CD4-positive, alpha-beta memory T cell (primary cell): Measurements from ENCODE around the gene GOPC. TPM values are rescaled to one million over a fixed set of nuclear protein-coding genes. Genes with fewer than 3 reads are reported as not detected.

ENCODE experiments used
- CTCF ChIA-PET: fragments of 350-600 bp; sonication (Branson Sonifier 250); formaldehyde crosslinking; loops from one replicate; lab custom pipeline; 2021; ENCODE audit warnings: inconsistent platforms; ENCODE audit not compliant: partially characterized antibody; lab: Charles Lee
- POLR2A ChIA-PET: fragments of 350-600 bp; sonication (Branson Sonifier 250); formaldehyde crosslinking; loops from one replicate; lab custom pipeline; 2021; ENCODE audit not compliant: partially characterized antibody; lab: Charles Lee
- DNase-seq, 5 donors: peaks; one replicate each; pipeline versions ENCODE4 v3.0.0 to v3.0.0-alpha.2; 2020 to 2022; ENCODE audit warnings: mixed read lengths in 1 of 5
- H3K27ac ChIP-seq: one replicate; pipeline ENCODE4 v1.7.0; 2013; ENCODE audit warnings: low read depth, low read length
- H3K27me3 ChIP-seq: 2 replicates; pipeline ENCODE4 v1.7.0; 2013; ENCODE audit warnings: mild to moderate bottlenecking, low read length, moderate library complexity; ENCODE audit not compliant: insufficient read depth
- H3K36me3 ChIP-seq: 2 replicates; pipeline ENCODE4 v1.7.0; 2013; ENCODE audit warnings: mild to moderate bottlenecking, low read length, moderate library complexity; ENCODE audit not compliant: insufficient read depth
- H3K4me1 ChIP-seq: 2 replicates; pipeline ENCODE4 v1.7.0; 2013; ENCODE audit warnings: mild to moderate bottlenecking, low read length, moderate library complexity; ENCODE audit not compliant: insufficient read depth
- H3K4me3 ChIP-seq, 2 donors: one replicate each; pipeline ENCODE4 v1.7.0; 2013; ENCODE audit warnings: low read length in 2 of 2, mild to moderate bottlenecking in 1 of 2
- H3K9me3 ChIP-seq, 2 donors: one replicate each; pipeline ENCODE4 v1.7.0; 2013; ENCODE audit warnings: low read length in 2 of 2, control low read depth in 1 of 2; ENCODE audit not compliant: control insufficient read depth in 1 of 2
- H3K27ac Mint-ChIP-seq, 7 donors: one replicate each; pipeline ENCODE4 v1.8.0; 2020 to 2021; ENCODE audit warnings: mixed read lengths in 7 of 7, mild to moderate bottlenecking in 6 of 7, inconsistent platforms in 3 of 7, moderate library complexity in 3 of 7
- H3K27me3 Mint-ChIP-seq, 2 donors: one replicate each; pipeline ENCODE4 v1.8.0; 2020 to 2021; ENCODE audit warnings: mixed read lengths in 2 of 2
- H3K36me3 Mint-ChIP-seq, 2 donors: one replicate each; pipeline ENCODE4 v1.8.0; 2020 to 2021; ENCODE audit warnings: mixed read lengths in 2 of 2, inconsistent platforms in 1 of 2, mild to moderate bottlenecking in 1 of 2
- H3K4me1 Mint-ChIP-seq, 4 donors: one replicate each; pipeline ENCODE4 v1.8.0; 2020 to 2021; ENCODE audit warnings: mixed read lengths in 4 of 4, mild to moderate bottlenecking in 1 of 4
- H3K4me3 Mint-ChIP-seq, 8 donors: one replicate each; pipeline ENCODE4 v1.8.0; 2020 to 2021; ENCODE audit warnings: mixed read lengths in 8 of 8, mild to moderate bottlenecking in 7 of 8, moderate library complexity in 6 of 8, inconsistent platforms in 3 of 8
- H3K9me3 Mint-ChIP-seq, 8 donors: one replicate each; pipeline ENCODE4 v1.8.0; 2020 to 2021; ENCODE audit warnings: mixed read lengths in 8 of 8, mild to moderate bottlenecking in 5 of 8, inconsistent platforms in 3 of 8, moderate library complexity in 1 of 8
- intact Hi-C: fragments of 100-400 bp; cut with micrococcal nuclease; formaldehyde crosslinking; loops from one replicate; pipeline ENCODE4 v1.15.1; 2023
- polyA plus RNA-seq, 2 donors: library from polyadenylated mRNA; unstranded; fragments of 300-500 nt; fragmentation: Illumina TruSeq; gene quantifications; one replicate each; pipeline ENCODE4 v1.2.3, GENCODE V29; 2021
- total RNA-seq, 2 experiments: library from RNA; stranded (reverse); gene quantifications; one replicate each; pipeline ENCODE4 v1.2.3, GENCODE V29; 2021

GOPC gene
- total and polyA plus RNA-seq, 4 experiments from 2014 or later, result 14.6 to 37.8 (median 26.6) TPM

DNA sequence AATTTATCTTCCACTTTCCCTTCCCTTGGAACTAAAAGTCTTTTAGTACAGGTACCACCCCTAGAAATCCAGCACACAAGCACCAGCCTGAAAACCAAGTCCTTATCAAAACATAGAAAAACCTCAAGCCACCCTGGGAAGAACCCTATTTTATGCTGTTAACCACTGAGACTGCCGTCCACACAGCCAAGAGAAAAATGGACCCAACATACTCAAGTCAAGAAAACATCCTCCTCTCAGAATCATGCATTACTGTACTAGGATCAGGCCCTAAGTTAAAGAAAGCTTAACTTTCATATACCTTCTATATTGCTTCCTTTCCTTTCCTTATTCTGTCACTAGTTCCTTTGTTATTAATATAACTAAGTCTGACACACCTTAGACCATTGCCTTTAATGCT, 16.9 kb upstream of the GOPC start:
- CTCF ChIA-PET, result interaction anchor here (1.0 kb wide), 1 partner anchor 12 kb away, joined by 6 read pairs; no protein-coding TSS in a partner anchor
- H3K4me3 Mint-ChIP-seq, result no peak overlapping the region
- H3K36me3 ChIP-seq, result no peaks in the 10 kb centered on the region
- H3K4me1 Mint-ChIP-seq, result peaks cover 4 to 29% (median 13%) of the 10 kb centered on the region in 4 donors
- H3K27ac ChIP-seq, result no peak overlapping the region
- intact Hi-C loops, result no loop called here
- no peak overlapping the region for H3K4me3 ChIP-seq
- H3K4me1 ChIP-seq, result peaks cover 5% of the 10 kb centered on the region
- peaks cover 0 to 3% of the 10 kb centered on the region in 2 donors for H3K27me3 Mint-ChIP-seq
- H3K27me3 ChIP-seq, result no peaks in the 10 kb centered on the region
- DNase-seq, result no peak
- H3K36me3 Mint-ChIP-seq, result no peaks in the 10 kb centered on the region
- H3K9me3 ChIP-seq, result no peaks in the 10 kb centered on the region
- peaks cover 0 to 3% (median 0%) of the 10 kb centered on the region in 8 donors for H3K9me3 Mint-ChIP-seq
- peak overlapping the region in 1 of 7 donors; percentile 33 for H3K27ac Mint-ChIP-seq
- POLR2A ChIA-PET, result no interaction called here

DNA sequence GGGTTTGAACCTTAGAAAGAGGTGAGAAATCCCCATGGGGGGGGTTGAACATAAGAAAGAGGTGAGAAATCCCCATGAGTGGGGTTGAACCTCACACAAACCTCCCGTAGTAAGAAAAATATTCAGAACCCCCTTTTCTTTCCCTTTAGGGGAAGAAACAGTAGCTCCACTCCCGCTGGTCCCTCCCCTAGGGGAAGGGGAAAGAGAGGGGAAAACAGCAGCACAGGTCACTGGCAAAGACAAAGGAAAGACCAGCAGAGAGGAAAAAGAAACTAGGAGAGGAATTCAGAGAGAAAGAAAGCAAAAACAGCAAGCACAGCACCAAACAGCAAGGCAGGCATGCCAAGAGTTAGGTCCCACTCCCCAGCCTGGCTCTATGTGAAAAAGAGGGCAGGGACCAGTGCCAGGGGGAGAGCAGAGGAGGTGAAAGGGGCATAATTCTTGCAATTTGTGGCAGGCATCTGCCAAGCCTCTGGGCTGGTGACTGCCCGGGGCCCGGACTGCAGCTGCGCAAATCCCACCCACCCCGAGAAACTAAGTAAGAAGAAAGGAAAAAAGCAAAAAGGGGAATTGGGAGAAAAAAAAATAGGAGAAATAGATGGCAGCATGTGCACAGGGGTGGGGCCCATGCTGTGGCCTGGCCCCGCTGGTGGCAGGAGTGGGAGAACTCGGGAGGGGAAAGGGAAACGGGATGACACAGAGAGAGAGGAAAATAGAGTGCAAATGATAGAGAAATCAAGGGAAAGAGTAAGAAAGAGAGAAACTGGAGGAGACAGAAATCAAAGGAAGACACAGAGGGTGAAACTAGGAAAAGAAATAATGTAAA, 15.1 kb upstream of the GOPC start:
- peak overlapping the region in 3 of 8 donors; percentile 2 to 12 (median 5) for H3K4me3 Mint-ChIP-seq
- intact Hi-C loops, result no loop called here
- no peaks in the 10 kb centered on the region for H3K36me3 Mint-ChIP-seq
- POLR2A ChIA-PET, result no interaction called here
- Histone ChIP-seq H3K9me3 (no peaks in the 10 kb centered on the region), H3K4me3 (no peak overlapping the region), H3K27ac (no peak overlapping the region), H3K36me3 (no peaks in the 10 kb centered on the region), H3K27me3 (no peaks in the 10 kb centered on the region), H3K4me1 (peaks cover 15% of the 10 kb centered on the region)
- H3K27me3 Mint-ChIP-seq, result peaks cover 0 to 1% of the 10 kb centered on the region in 2 donors
- H3K4me1 Mint-ChIP-seq, result peaks cover 8 to 40% (median 21%) of the 10 kb centered on the region in 4 donors
- no peak for DNase-seq
- CTCF ChIA-PET, result no interaction called here
- peaks cover 0 to 2% (median 0%) of the 10 kb centered on the region in 8 donors for H3K9me3 Mint-ChIP-seq
- peak overlapping the region; percentile 68 to 97 (median 83) for H3K27ac Mint-ChIP-seq

DNA sequence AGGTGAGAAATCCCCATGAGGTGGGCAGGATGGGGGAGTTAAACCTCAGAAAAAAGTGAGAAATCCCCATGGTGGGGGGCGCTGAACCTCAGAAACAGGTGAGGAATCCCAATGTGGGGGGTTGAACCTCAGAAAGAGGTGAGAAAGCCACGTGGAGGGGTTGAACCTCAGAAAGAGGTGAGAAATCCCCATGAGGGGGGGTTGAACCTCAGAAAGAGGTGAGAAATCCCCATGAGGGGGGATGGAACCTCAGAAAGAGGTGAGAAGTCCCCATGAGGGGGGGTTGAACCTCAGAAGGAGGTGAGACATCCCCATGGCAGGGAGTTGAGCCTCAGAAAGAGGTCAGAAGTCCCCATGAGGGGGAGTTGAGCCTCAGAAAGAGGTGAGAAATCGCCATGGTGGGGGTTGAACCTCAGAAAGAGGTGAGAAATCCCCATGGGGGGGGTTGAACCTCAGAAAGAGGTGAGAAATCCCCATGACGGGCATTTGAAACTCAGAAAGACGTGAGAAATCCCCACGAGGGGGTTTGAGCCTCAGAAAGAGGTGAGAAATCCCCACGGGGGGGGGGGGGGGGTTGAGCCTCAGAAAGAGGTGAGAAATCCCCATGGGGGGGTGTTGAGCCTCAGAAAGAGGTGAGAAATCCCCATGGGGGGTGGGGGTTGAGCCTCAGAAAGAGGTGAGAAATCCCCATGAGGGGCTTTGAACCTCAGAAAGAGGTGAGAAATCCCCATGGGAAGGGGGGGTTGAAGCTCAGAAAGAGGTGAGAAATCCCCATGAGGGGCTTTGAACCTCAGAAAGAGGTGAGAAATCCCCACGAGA, 14.3 kb upstream of the GOPC start:
- peak overlapping the region in 1 of 8 donors; percentile 21 for H3K4me3 Mint-ChIP-seq
- intact Hi-C loops, result no loop called here
- peak overlapping the region in 5 of 7 donors; percentile 11 to 97 (median 89) for H3K27ac Mint-ChIP-seq
- no peaks in the 10 kb centered on the region for H3K27me3 ChIP-seq
- H3K36me3 ChIP-seq, result no peaks in the 10 kb centered on the region
- H3K27ac ChIP-seq, result no peak overlapping the region
- peaks cover 0 to 2% (median 0%) of the 10 kb centered on the region in 8 donors for H3K9me3 Mint-ChIP-seq
- DNase-seq, result peak; percentile 31 to 70 (median 39)
- H3K36me3 Mint-ChIP-seq, result no peaks in the 10 kb centered on the region
- peaks cover 15% of the 10 kb centered on the region for H3K4me1 ChIP-seq
- ChIA-PET CTCF (no interaction called here), POLR2A (no interaction called here)
- H3K4me1 Mint-ChIP-seq, result peaks cover 8 to 40% (median 21%) of the 10 kb centered on the region in 4 donors
- no peaks in the 10 kb centered on the region for H3K9me3 ChIP-seq
- H3K27me3 Mint-ChIP-seq, result peaks cover 3 to 4% of the 10 kb centered on the region in 2 donors
- no peak overlapping the region for H3K4me3 ChIP-seq

DNA sequence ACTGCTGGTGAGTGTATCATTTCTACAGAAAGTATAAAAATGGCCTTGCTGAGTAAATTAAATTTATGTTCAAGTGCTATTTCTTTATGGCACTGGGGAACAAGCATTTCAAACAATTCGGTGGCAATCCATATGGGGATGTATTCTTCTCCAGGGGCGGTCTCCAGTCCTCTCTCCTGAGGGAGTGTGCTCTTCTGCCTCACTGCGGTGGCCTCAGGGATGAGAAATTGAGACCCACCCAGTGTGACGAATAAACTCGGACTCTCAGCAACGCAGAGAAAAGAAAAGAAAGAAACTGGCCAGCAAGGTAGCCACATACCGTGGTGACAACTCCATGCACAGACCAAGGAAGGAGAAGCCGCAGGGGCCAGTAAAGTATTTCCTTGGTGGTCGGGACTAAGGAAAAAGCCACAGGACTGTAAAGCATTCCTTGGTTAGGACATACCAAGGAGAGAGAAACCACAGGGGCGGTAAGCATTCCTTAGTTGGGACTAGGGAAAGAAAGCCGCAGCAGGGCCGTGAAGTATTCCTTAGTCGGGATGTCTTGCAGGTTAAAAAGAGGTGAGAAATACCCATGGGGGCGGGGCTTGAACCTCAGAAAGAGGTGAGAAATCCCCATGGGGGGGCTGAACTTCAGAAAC, 13.6 kb upstream of the GOPC start:
- Mint-ChIP-seq H3K4me3 (peak overlapping the region in 2 of 8 donors; percentile 21 to 48), H3K9me3 (peaks cover 0 to 2% (median 0%) of the 10 kb centered on the region in 8 donors), H3K27ac (peak overlapping the region in 5 of 7 donors; percentile 51 to 89 (median 84)), H3K4me1 (peaks cover 8 to 40% (median 21%) of the 10 kb centered on the region in 4 donors), H3K27me3 (peaks cover 3 to 4% of the 10 kb centered on the region in 2 donors), H3K36me3 (no peaks in the 10 kb centered on the region)
- Histone ChIP-seq H3K27me3 (no peaks in the 10 kb centered on the region), H3K36me3 (no peaks in the 10 kb centered on the region), H3K4me3 (no peak overlapping the region), H3K9me3 (no peaks in the 10 kb centered on the region), H3K4me1 (peaks cover 15% of the 10 kb centered on the region), H3K27ac (no peak overlapping the region)
- no peak for DNase-seq
- ChIA-PET CTCF (interaction anchor here (3.2 kb wide), 1 partner anchor 11 kb away, joined by 11 read pairs; no protein-coding TSS in a partner anchor), POLR2A (no interaction called here)
- intact Hi-C loops, result no loop called here

DNA sequence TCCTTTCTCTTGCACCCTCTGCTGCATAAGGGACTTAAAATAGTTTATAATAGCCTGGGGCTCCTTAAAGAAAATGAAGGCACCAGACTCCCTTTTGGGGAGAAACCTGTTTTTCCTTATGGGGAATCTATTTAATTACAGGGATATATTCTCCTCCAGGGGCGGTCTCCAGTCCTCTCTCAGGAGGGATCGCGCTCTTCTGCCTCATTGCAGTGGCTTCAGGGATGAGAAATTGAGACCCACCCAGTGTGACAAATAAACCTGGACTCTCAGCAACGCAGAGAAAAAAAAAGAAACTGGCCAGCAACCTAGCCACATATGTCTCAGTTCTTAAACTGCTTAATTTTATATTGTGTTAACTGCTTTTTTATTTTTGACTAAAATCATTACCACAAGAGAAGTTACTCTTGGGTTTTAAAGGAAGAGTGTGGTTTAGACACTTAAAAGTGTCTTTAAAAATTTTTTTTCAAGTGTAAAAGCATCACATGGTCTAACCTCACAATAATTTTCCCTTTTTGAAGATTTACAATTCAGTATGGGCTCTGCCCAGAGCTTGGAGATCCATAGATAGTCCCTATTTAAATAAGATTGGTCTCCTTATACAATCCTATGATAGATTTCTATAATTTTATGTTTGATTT, 11.7 kb upstream of the GOPC start:
- Mint-ChIP-seq H3K9me3 (peaks cover 0 to 2% (median 0%) of the 10 kb centered on the region in 8 donors), H3K36me3 (no peaks in the 10 kb centered on the region), H3K4me3 (peak overlapping the region in 5 of 8 donors; percentile 17 to 43 (median 36)), H3K27me3 (peaks cover 3 to 10% of the 10 kb centered on the region in 2 donors), H3K27ac (no peak overlapping the region), H3K4me1 (peaks cover 8 to 37% (median 21%) of the 10 kb centered on the region in 4 donors)
- H3K9me3 ChIP-seq, result no peaks in the 10 kb centered on the region
- ChIA-PET CTCF (interaction anchor here (3.2 kb wide), 1 partner anchor 9 kb away, joined by 11 read pairs; no protein-coding TSS in a partner anchor), POLR2A (interaction anchor here (0.8 kb wide), 1 partner anchor 64 kb away, joined by 3 read pairs; no protein-coding TSS in a partner anchor)
- H3K27ac ChIP-seq, result no peak overlapping the region
- H3K4me3 ChIP-seq, result no peak overlapping the region
- peak in 1 of 5 donors; percentile 13 for DNase-seq
- peaks cover 15% of the 10 kb centered on the region for H3K4me1 ChIP-seq
- no peaks in the 10 kb centered on the region for H3K36me3 ChIP-seq
- H3K27me3 ChIP-seq, result peaks cover 4% of the 10 kb centered on the region
- intact Hi-C loops, result no loop called here

DNA sequence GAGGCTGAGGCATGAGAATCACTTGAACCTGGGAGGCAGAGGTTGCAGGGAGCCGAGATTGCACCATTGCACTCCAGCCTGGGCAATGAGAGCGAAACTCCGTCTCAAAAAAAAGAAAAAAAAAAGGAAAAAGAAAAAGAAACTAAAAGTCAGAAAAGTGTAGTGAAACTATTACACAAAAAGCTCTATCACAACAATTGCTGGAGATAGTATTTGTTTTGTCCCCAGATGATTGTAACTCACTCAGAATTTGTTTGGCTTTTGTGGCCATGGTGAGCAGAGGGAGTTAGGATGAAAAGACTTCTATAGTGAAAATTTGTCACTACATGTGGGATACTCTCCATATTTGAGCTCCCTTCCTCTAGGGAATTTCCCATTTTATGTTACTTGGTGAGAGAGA, 5.2 kb upstream of the GOPC start:
- CTCF ChIA-PET, result interaction anchor here (0.7 to 2.0 kb wide), 7 partner anchors 11 to 264 kb away, joined by 3 to 13 read pairs (median 4); no protein-coding TSS in a partner anchor
- Histone ChIP-seq H3K9me3 (no peaks in the 10 kb centered on the region), H3K4me3 (no peak overlapping the region), H3K27me3 (peaks cover 4% of the 10 kb centered on the region), H3K4me1 (peaks cover 6% of the 10 kb centered on the region), H3K27ac (no peak overlapping the region), H3K36me3 (no peaks in the 10 kb centered on the region)
- Mint-ChIP-seq H3K4me3 (no peak overlapping the region), H3K9me3 (no peaks in the 10 kb centered on the region), H3K27me3 (peaks cover 12 to 16% of the 10 kb centered on the region in 2 donors), H3K27ac (no peak overlapping the region), H3K4me1 (peaks cover 6 to 12% (median 9%) of the 10 kb centered on the region in 4 donors), H3K36me3 (peaks cover 0 to 3% of the 10 kb centered on the region in 2 donors)
- POLR2A ChIA-PET, result no interaction called here
- no peak for DNase-seq
- intact Hi-C loops, result loop anchor here (10.0 kb wide), 1 partner anchor 947 kb away; no protein-coding TSS in a partner anchor
